SK-N-MC (cell line): ENCODE measurements around the gene PPP4R4.

Experiments
- EZH2 ChIP-seq: fragments of 200-600 bp; sonication (generic); IDR thresholded peaks from one replicate; pipeline ENCODE4 v1.6.1; 2017; ENCODE audit warnings: antibody characterized with exemption
- POLR2AphosphoS5 ChIP-seq: IDR thresholded peaks from 2 replicates; pipeline ENCODE4 v1.6.1; 2012; ENCODE audit warnings: mild to moderate bottlenecking, low read depth, low read length, borderline replicate concordance

GRCh38 chr14:94307410-94307992 lies 133.4 kb downstream of the PPP4R4 start:
- TF ChIP-seq POLR2AphosphoS5 (no peak), EZH2 (no peak)
